HepG2 (cell line): ENCODE data around the gene VAV2. TPM values are rescaled to one million over a fixed set of nuclear protein-coding genes. Genes with fewer than 3 reads are reported as not detected.

Experiments used
- ATAC-seq: fragments of 200-7000 bp; cut with Tn5 transposase; 3 replicates; pipeline ENCODE4 v1.9.1; 2020; ENCODE audit warnings: mild to moderate bottlenecking, moderate library complexity
- BruUV-seq: library from RNA; stranded (reverse); fragments of 400-500 nt; replicated peaks from 2 replicates; lab custom pipeline; 2021; lab: Mats Ljungman, UMichigan
- CTCF ChIA-PET: fragments of 300-600 bp; formaldehyde crosslinking; extraction: SDS; loops from one replicate; lab custom pipeline; 2021; ENCODE audit warnings: low total read pairs, inconsistent platforms, low intra/inter-chr PET ratio; lab: Yijun Ruan, JAX
- POLR2A ChIA-PET: fragments of 350-600 bp; sonication (Branson Sonifier 250); formaldehyde crosslinking; loops from one replicate; lab custom pipeline; 2020; ENCODE audit warnings: antibody characterized with exemption, inconsistent platforms; lab: Yijun Ruan, JAX
- DNase-seq: peaks from one replicate; pipeline ENCODE4 v3.0.0-alpha.2; 2015; ENCODE audit warnings: low spot score
- FAIRE-seq: peaks from 3 replicates; lab custom pipeline; 2011; peaks lifted over from hg19 to GRCh38; lab: Jason Lieb, UNC
- H2AFZ ChIP-seq: one replicate; pipeline ENCODE4 v1.6.1; 2011; ENCODE audit warnings: low read length, inconsistent platforms
- H3K27ac ChIP-seq: fragments of 300-600 bp; 3 replicates; pipeline ENCODE4 v1.8.0; 2011; ENCODE audit warnings: mixed run types, mild to moderate bottlenecking, mixed read lengths, low read length, inconsistent platforms; ENCODE audit not compliant: insufficient read depth; ENCODE audit errors: extremely low read length
- H3K27me3 ChIP-seq, 2 experiments: fragments of 200-600 bp in 1 of 2; 2 replicates in 1 of 2; 3 replicates in 1 of 2; pipeline versions ENCODE4 v1.6.0 to v1.8.0; 2011; ENCODE audit warnings: low read length in 2 of 2, mild to moderate bottlenecking in 2 of 2, moderate library complexity in 2 of 2, inconsistent platforms in 1 of 2; ENCODE audit not compliant: insufficient read depth in 2 of 2, control insufficient read depth in 1 of 2
- H3K36me3 ChIP-seq, 2 experiments: fragments of 200-600 bp in 1 of 2; replicated peaks in 1 of 2; 2 replicates in 1 of 2; 3 replicates in 1 of 2; pipeline versions ENCODE4 v1.5.1 to v1.8.0; 2011; ENCODE audit warnings: low read length in 2 of 2, inconsistent platforms in 1 of 2; ENCODE audit not compliant: insufficient read depth in 2 of 2, control insufficient read depth in 1 of 2
- H3K4me1 ChIP-seq: 2 replicates; pipeline ENCODE4 v1.5.1; 2012; ENCODE audit warnings: low read length, inconsistent platforms; ENCODE audit not compliant: insufficient read depth
- H3K4me2 ChIP-seq: 2 replicates; pipeline ENCODE4 v1.6.0; 2011; ENCODE audit warnings: low read depth, low read length, inconsistent platforms
- H3K4me3 ChIP-seq, 3 experiments: fragments of 200-600 bp in 1 of 3; sonication (generic), shearing (Covaris generic) in 1 of 3; replicated peaks in 1 of 3; 2 replicates each; pipeline ENCODE4 v1.5.1; 2011 to 2016; ENCODE audit warnings: low read length in 3 of 3, inconsistent platforms in 2 of 3, low read depth in 2 of 3, mild to moderate bottlenecking in 2 of 3, control low read depth in 1 of 3, mixed read lengths in 1 of 3; ENCODE audit not compliant: insufficient read depth in 1 of 3
- H3K79me2 ChIP-seq: one replicate; pipeline ENCODE4 v1.6.1; 2011; ENCODE audit warnings: low read length, inconsistent platforms; ENCODE audit not compliant: insufficient read depth
- H3K9ac ChIP-seq: 2 replicates; pipeline ENCODE4 v1.6.0; 2011; ENCODE audit warnings: mild to moderate bottlenecking, low read depth, low read length, inconsistent platforms; ENCODE audit not compliant: insufficient read depth
- H3K9me3 ChIP-seq: 2 replicates; pipeline ENCODE4 v1.5.1; 2012; ENCODE audit warnings: mild to moderate bottlenecking, low read length
- H4K20me1 ChIP-seq: 2 replicates; pipeline ENCODE4 v1.6.0; 2011; ENCODE audit warnings: inconsistent platforms, mild to moderate bottlenecking, low read length, moderate library complexity; ENCODE audit not compliant: insufficient read depth
- ASH2L ChIP-seq: fragments of 300-600, 200-600 bp; sonication (generic); IDR thresholded peaks from 2 replicates; pipeline ENCODE4 v1.7.0; 2017; ENCODE audit warnings: low read depth, mild to moderate bottlenecking, moderate library complexity, mixed read lengths, low read length; ENCODE audit not compliant: insufficient read length
- MTA3 ChIP-seq: sonication (generic); formaldehyde crosslinking; IDR thresholded peaks from 2 replicates; pipeline ENCODE4 v1.4.0; 2020; ENCODE audit warnings: missing genetic modification reagents
- ZBTB25 ChIP-seq: IDR thresholded peaks from 2 replicates; pipeline ENCODE4 v1.6.1; 2018; ENCODE audit warnings: missing genetic modification reagents
- ZNF101 ChIP-seq: sonication (generic); formaldehyde crosslinking; IDR thresholded peaks from 2 replicates; pipeline ENCODE4 v1.4.0; 2020; ENCODE audit warnings: mild to moderate bottlenecking, low read depth, missing genetic modification reagents, borderline replicate concordance
- ZNF800 ChIP-seq: sonication (generic); formaldehyde crosslinking; IDR thresholded peaks from 2 replicates; pipeline ENCODE4 v1.4.0; 2020; ENCODE audit warnings: missing genetic modification reagents
- WGBS: methylation state at CpG from one replicate; pipeline ENCODE4 v1.1.6; 2017; ENCODE audit warnings: low lambda C conversion rate; 5-methylcytosine and 5-hydroxymethylcytosine counted together
- in situ Hi-C: cut with HindIII; loops from 2 replicates; pipeline ENCODE4 v1.10.0; 2017; ENCODE audit warnings: low pct_unique_long_range_greater_than_20kb; ENCODE audit not compliant: extremely low pct_ligation_motif_present
- intact Hi-C: fragments of 100-400 bp; cut with micrococcal nuclease; formaldehyde crosslinking; loops from one replicate; pipeline ENCODE4 v1.10.0; 2022; ENCODE audit not compliant: unreplicated experiment
- polyA plus RNA-seq, 8 experiments: library from polyadenylated mRNA; depleted of rRNA in 3 of 8; stranded (reverse) in 7 of 8; unstranded in 1 of 8; fragments of >200 nt; fragmentation: Illumina TruSeq in 4 of 8; extraction: Trizol in 4 of 8; gene quantifications; 2 replicates each; pipeline versions ENCODE4 v1.2.1 to v1.2.3, GENCODE V29; 2011 to 2016; ENCODE audit warnings: low read depth in 4 of 8, missing spikeins in 1 of 8, mixed read lengths in 1 of 8; ENCODE audit not compliant: insufficient read depth in 1 of 8
- total RNA-seq, 5 experiments: library from RNA; depleted of rRNA; stranded (reverse); fragments of >200 nt; fragmentation: Illumina TruSeq; extraction: Trizol; gene quantifications; 2 replicates each; pipeline ENCODE4 v1.2.3, GENCODE V29; 2016; ENCODE audit warnings: low read depth in 1 of 5

Gene VAV2
- total and polyA plus RNA-seq, 2 of the 13 experiments (the other 11 are each of a cell fraction or from before 2014, with no cell fraction given), result 22.5 to 22.9 TPM

- ChIA-PET POLR2A (no interaction called here), CTCF (no interaction called here)
- Histone ChIP-seq H3K79me2 (peaks cover 41% of the 10 kb centered on the region), H3K27ac (no peak overlapping the region), H3K4me1 (peaks cover 14% of the 10 kb centered on the region), H2AFZ (no peak overlapping the region), H3K9me3 (no peaks in the 10 kb centered on the region), H4K20me1 (peaks cover 11% of the 10 kb centered on the region; the same call in 1 of the 2 replicates), H3K36me3 (peaks cover 14 to 27% of the 10 kb centered on the region in 2 experiments; a peak in 4 of 5 replicates), H3K4me3 (no peak overlapping the region), H3K9ac (no peak overlapping the region), H3K4me2 (no peak overlapping the region), H3K27me3 (no peaks in the 10 kb centered on the region)
- FAIRE-seq (no peak), ATAC-seq (no peak), DNase-seq (no peak)
- in situ Hi-C loops, result no loop called here
- BruUV-seq, result no TSS peak
- intact Hi-C loops, result no loop called here
- WGBS, result 94% methylated on average over 12 of the region's 14 CpGs
- TF ChIP-seq MTA3 (CRISPR knock-in tag), result no peak
- no peak for TF ChIP-seq ASH2L
- no peak for TF ChIP-seq ZNF101 (CRISPR knock-in tag)
- TF ChIP-seq ZBTB25 (CRISPR knock-in tag), result no peak
- TF ChIP-seq ZNF800 (CRISPR knock-in tag), result no peak
- TF ChIP-seq, all 625 proteins: peak for 0
These were observed 53.4 kb downstream of the VAV2 start for GRCh38 chr9:133938753-133939152.
